Measurements from ENCODE around the gene MARS2.
"Not testable (repeated sequence)": the region's sequence is repeated elsewhere in the genome, so short reads cannot be mapped to it uniquely, and the experiment has no call there.

The MARS2 gene

GRCh38 chr2:197695206-197695605, 10.0 kb upstream of the MARS2 start (continued):
- TF ChIP-seq ZBTB11 (tag by site-specific recombination; conservative IDR thresholded peaks at IDR 0.05; ENCODE audit: low read depth) (peak; percentile 63; the same call in 1 of the 2 replicates), ZXDB (tag by site-specific recombination; IDR thresholded peaks at IDR 0.05) (0 out of 2 replicates have a peak, but pooled peaks have one; percentile 35)

- POLR2A ChIA-PET; H3K36me3 ChIP-seq (ENCODE audit: control insufficient read depth in 2 of 2, insufficient read depth in 1 of 2, low read length in 2 of 2); H3K27ac ChIP-seq (ENCODE audit: extremely low read depth, low read depth, low read length); H3K4me3 ChIP-seq (ENCODE audit: low read depth, low read length); H3K9me3 ChIP-seq (ENCODE audit: control insufficient read depth, insufficient read depth, low read depth, low read length); H3K4me1 ChIP-seq (ENCODE audit: control insufficient read depth, insufficient read depth, low read length): not testable (repeated sequence)
- CTCF ChIA-PET: interaction anchor here (0.7 kb wide), 1 partner anchor 63 kb away, joined by 4 read pairs; no protein-coding TSS in a partner anchor
Measured at GRCh38 chr2:197695971-197696370, 9.2 kb upstream of the MARS2 start.

- POLR2A ChIA-PET; H3K9me3 ChIP-seq (ENCODE audit: control insufficient read depth, insufficient read depth, low read depth, low read length); H3K4me3 ChIP-seq (ENCODE audit: low read depth, low read length); H3K36me3 ChIP-seq (ENCODE audit: control insufficient read depth in 2 of 2, insufficient read depth in 1 of 2, low read length in 2 of 2); H3K4me1 ChIP-seq (ENCODE audit: control insufficient read depth, insufficient read depth, low read length); CTCF ChIA-PET; H3K27ac ChIP-seq (ENCODE audit: extremely low read depth, low read depth, low read length): not testable (repeated sequence)
Measured at GRCh38 chr2:197696571-197696970, 8.6 kb upstream of the MARS2 start.

GRCh38 chr2:197699724-197700123, 5.4 kb upstream of the MARS2 start:
- H3K36me3 ChIP-seq (ENCODE audit: control insufficient read depth in 2 of 2, insufficient read depth in 1 of 2, low read length in 2 of 2); POLR2A ChIA-PET; H3K4me3 ChIP-seq (ENCODE audit: low read depth, low read length); CTCF ChIA-PET; H3K4me1 ChIP-seq (ENCODE audit: control insufficient read depth, insufficient read depth, low read length); H3K27ac ChIP-seq (ENCODE audit: extremely low read depth, low read depth, low read length); H3K9me3 ChIP-seq (ENCODE audit: control insufficient read depth, insufficient read depth, low read depth, low read length): not testable (repeated sequence)

GRCh38 chr2:197700960-197701359, 4.2 kb upstream of the MARS2 start:
- Histone ChIP-seq H3K36me3 (ENCODE audit: control insufficient read depth in 2 of 2, insufficient read depth in 1 of 2, low read length in 2 of 2) (no peaks in the 10 kb centered on the region), H3K9me3 (ENCODE audit: control insufficient read depth, insufficient read depth, low read depth, low read length) (no peaks in the 10 kb centered on the region), H3K4me3 (ENCODE audit: low read depth, low read length) (no peak overlapping the region), H3K27ac (ENCODE audit: extremely low read depth, low read depth, low read length) (no peak overlapping the region), H3K4me1 (ENCODE audit: control insufficient read depth, insufficient read depth, low read length) (no peaks in the 10 kb centered on the region)
- TF ChIP-seq REPIN1 (tag by site-specific recombination; IDR thresholded peaks at IDR 0.05; ENCODE audit: low read depth) (no peak), ZNF354C (tag by site-specific recombination; IDR thresholded peaks at IDR 0.05; ENCODE audit: borderline replicate concordance, low read depth) (no peak), ZNF2 (tag by site-specific recombination; IDR thresholded peaks at IDR 0.05) (no peak)
- ChIA-PET POLR2A (no interaction called here), CTCF (interaction anchor here (0.6 kb wide), 2 partner anchors 425 to 1318 kb away, joined by 3 read pairs; no protein-coding TSS in a partner anchor)

GRCh38 chr2:197704434-197705120, 592 bp upstream of the MARS2 start:
- TF ChIP-seq ZNF670 (tag by site-specific recombination; IDR thresholded peaks at IDR 0.05; ENCODE audit: low read depth) (no peak), ZBTB6 (tag by site-specific recombination; IDR thresholded peaks at IDR 0.05) (no peak), ZNF660 (tag by site-specific recombination; IDR thresholded peaks at IDR 0.05) (0 out of 2 replicates have a peak, but pooled peaks have one; percentile 7), BCL11B (tag by site-specific recombination; IDR thresholded peaks at IDR 0.05; ENCODE audit: low read depth) (no peak), YY1 (tag by site-specific recombination; IDR thresholded peaks at IDR 0.05) (0 out of 2 replicates have a peak, but pooled peaks have one; percentile 35)
- peak overlapping the region; percentile 60; the same call in 1 of the 2 replicates for H3K27ac ChIP-seq (ENCODE audit: extremely low read depth, low read depth, low read length)
- CTCF ChIA-PET: interaction anchor here (0.6 to 1.3 kb wide), 4 partner anchors 13 to 373 kb away, joined by 3 to 4 read pairs (median 4); no protein-coding TSS in a partner anchor

More at GRCh38 chr2:197704434-197705120, 592 bp upstream of the MARS2 start:
- no peaks in the 10 kb centered on the region for H3K9me3 ChIP-seq (ENCODE audit: control insufficient read depth, insufficient read depth, low read depth, low read length)
- peak overlapping the region; percentile 43 for H3K4me3 ChIP-seq (ENCODE audit: low read depth, low read length)
- peaks cover 6% of the 10 kb centered on the region; the same call in 1 of the 2 replicates for H3K4me1 ChIP-seq (ENCODE audit: control insufficient read depth, insufficient read depth, low read length)
- POLR2A ChIA-PET: interaction anchor here (0.5 to 2.6 kb wide), 4 partner anchors 169 to 270 kb away, joined by 4 to 23 read pairs (median 6); partner anchors contain the start of genes HSPD1, HSPE1, MOB4 and SF3B1
- H3K36me3 ChIP-seq (ENCODE audit: control insufficient read depth in 2 of 2, insufficient read depth in 1 of 2, low read length in 2 of 2): peaks cover 0 to 13% of the 10 kb centered on the region in 2 experiments; a peak in 1 of 3 replicates
